EL (cell line): Measurements from ENCODE around the gene CSTF1.

ENCODE experiments used
- DNase-seq: peaks from one replicate; pipeline ENCODE4 v3.0.0-alpha.2; 2016

The CSTF1 gene

GRCh38 chr20:56392132-56392880 is at the start of gene CSTF1, which contains the start of gene AURKA:
TSS of gene CSTF1 (plus strand) at chr20:56392645. CDS start at chr20:56395553, 2,908 bp downstream.
TSS of gene AURKA (minus strand) at chr20:56392215. CDS start at chr20:56388197, 4,018 bp downstream.
- DNase-seq, result peak; percentile 100

DNA sequence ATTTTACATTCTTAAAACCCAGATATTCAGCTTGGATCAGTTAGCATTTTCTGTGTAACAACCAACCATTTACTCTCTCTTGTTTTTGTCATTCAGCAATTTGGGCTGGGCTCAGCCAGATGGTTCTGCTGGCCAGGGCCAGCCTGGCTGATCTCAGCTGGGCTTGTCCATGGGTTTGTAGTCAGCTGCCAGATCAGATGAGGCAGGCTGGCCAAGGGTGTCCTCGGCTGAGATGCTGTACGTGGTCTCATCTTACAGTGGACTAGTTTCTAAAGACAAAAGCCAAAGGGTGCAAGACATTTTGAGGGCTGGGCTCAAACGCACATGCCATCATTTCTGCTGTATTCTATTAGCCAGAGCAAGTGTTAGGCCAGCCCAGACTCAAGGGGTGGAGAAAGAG is 49.7 kb upstream of the CSTF1 start:
- no peak for DNase-seq

DNA sequence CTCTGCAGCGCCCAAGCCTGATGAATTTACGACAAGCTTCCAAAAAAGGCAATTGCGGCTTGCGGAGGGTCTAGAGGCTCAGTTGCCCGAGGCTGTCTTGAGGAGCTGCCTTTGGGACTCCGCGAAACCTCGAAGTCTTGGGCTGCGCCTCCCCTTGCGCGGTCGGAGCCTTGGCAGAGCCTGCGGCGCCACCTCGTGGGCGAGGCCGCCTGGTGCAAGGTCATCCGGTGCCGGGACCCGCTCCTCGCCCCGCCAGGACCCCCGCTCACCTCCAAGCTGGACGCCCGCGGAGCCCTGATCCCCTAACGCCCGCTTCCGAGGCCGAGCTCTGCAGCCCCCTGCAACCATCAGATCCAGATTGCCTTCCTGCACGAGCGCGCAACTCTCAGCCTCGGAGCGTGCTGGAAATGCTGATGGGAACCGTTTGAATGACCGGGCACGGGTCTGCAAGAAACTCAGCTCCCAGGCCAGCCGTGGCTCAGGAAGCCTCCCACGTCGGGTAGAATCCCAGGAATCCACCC is 48.5 kb upstream of the CSTF1 start:
- DNase-seq, result peak; percentile 55

GRCh38 chr20:56345911-56346310 is 46.5 kb upstream of the CSTF1 start:
- no peak for DNase-seq

GRCh38 chr20:56347628-56348304 is 44.7 kb upstream of the CSTF1 start:
- DNase-seq, result no peak

GRCh38 chr20:56348305-56348693 is 44.1 kb upstream of the CSTF1 start:
- DNase-seq, result no peak

GRCh38 chr20:56348746-56349145 is 43.7 kb upstream of the CSTF1 start:
- DNase-seq, result peak; percentile 37

- peak; percentile 90 for DNase-seq
Measured at GRCh38 chr20:56350842-56351241, 41.6 kb upstream of the CSTF1 start.

GRCh38 chr20:56352345-56353055 is 39.9 kb upstream of the CSTF1 start:
- DNase-seq, result peak; percentile 45

DNA sequence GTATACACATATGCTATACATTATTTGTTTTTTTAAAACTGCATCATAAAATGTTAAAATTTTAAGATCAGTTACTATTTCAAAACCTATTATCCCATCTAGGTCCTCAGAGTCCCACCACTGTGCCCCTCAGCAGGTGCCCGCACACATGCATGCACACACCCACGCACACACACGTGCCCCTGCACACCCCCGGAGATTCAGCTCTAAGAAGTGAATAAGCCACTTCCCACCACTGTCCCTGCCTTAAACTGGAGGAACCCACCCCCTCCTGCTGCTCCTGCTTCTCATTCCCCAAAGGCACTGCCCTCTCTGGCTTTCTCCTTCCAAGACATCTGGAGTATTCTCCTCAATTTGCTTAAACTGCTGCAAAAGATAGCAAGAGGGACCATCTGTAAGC is 39.1 kb upstream of the CSTF1 start:
- no peak for DNase-seq

DNA sequence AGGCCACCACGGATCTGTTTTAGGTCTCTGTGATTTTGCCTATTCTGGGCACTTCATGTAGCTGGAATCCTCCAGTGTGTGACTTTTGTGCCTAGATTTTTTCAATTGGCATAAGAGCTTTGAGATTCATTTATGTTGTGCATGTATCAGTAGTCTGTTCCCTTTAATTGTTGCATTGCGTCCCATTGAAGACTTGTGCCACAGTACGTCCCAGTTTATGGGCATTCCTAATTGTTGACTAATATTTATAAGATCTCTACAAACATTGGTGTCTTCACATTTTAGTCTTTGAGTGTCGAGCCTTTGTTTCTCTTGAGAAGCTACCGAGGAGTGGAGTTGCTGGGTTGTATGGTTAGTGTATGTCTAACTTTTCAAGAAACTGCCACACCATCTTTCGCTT is 34.4 kb upstream of the CSTF1 start:
- peak; percentile 54 for DNase-seq

GRCh38 chr20:56358600-56359211 is 33.7 kb upstream of the CSTF1 start, which contains the start of gene FAM210B:
TSS of gene FAM210B (plus strand) at chr20:56358974. CDS start at chr20:56359006, 32 bp downstream.
- peak; percentile 92 for DNase-seq

DNA sequence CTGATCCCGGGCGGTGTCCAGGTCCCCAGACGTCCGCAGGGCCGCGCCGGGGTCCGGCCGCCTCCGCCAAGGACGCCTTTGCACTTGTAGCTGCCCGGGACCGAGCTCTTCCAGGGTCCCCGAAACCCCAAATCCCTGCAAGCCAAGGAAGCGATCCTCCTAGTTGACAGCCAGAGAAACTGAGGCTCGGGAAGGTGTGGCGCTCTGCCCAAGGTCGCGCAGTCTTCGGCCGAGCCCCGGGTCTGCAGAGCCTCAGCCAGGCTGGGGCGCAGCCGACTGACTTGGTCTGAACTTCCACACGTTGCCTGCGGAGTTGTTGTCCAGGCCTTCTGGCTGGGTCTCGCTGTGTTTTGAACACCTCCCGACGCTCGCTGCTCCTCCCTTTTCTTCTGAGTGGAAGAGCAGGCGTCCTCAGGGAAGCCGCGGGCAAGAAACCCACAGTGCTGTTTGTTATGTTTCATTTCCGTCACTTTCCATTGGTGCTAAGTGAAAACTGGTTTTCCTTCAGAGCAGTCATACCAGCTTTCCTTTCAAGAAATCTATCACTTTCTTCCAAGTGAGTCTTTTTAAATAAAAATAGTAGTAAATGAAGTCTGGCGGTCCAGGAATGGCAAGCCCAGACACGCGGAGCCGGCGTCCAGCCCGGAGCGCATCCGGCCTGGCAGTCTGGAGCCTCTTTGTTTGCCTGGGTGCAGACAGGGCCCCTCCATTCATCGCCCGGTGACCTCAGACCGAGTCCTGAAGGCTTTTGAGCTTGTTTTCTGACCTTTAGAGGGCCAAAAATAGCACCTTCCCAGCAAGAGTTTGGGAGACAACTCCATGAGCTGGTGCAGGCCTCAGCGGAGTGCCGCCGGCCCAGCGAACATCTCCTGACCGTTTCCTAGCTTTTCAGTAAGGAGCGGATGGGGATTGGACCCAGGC is 33.0 kb upstream of the CSTF1 start:
- peak; percentile 77 for DNase-seq

DNA sequence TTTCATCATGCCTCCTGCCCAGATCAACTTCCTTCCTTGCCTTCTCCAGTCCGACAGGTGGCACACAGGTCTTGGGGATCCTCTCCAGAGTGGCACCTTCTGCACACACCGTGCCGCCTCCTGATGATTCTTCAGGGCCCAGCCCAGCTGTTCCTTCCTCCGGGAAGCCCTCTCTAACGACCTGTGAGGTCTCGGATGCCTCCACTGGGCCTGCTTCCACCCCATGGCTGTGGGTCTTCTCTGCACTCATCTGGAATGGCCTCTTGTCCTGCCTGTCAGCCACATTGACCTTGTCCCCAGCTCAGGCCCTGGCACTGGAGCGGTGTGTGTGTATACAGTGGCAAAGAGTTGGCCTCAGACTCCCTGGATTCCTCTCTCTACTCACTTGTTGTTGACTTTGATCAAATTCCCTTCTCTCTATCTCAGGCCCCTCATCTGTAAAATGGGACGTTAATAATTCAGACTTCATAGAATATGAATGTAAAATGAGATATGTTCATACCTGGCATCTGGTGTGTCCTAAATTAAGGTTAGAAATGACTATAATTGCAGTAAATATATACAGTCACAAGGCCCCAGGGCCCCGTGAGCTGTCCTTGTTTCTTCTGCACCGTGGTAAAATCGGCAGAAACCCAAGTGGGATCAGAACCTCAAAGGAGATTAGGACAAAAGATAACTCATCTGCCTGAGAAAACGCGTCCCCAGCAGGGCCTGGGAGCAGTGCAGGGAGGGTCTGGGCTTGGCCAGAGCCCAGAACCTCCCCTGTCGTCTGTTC is 32.1 kb upstream of the CSTF1 start:
- no peak for DNase-seq

DNA sequence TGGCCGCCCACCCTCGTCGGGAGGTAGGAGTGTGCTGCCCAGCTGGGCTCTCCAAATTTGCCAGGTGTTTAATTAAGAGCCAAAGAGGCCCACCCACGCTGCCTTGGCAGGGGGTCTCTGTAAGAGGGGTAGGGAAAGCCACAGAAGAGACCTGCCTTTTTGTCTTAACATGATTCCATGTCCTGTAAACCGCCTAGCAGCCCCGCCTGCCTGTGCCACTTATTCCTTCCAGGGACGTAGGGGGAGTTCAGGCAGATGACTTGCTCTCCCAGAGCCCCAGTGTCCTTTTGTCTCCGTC is 31.6 kb upstream of the CSTF1 start:
- DNase-seq, result no peak

DNA sequence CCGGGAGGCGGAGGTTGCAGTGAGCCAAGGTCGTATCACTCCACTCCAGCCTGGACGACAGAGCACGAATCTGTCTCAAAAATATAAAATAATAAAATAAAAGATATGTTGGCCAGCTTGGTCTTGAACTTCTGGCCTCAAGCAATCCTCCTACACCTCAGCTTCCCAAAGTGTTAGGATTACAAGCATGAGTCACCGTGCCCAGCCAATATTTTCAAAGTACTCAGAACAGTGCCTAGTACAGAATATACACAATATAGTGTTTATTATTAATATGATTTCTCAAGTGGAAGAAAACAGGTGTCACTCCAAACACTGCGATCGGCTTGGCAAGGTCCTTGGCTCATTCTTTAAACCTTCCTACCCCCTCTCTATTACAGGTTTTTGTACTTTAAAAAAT is 30.5 kb upstream of the CSTF1 start:
- no peak for DNase-seq

DNA sequence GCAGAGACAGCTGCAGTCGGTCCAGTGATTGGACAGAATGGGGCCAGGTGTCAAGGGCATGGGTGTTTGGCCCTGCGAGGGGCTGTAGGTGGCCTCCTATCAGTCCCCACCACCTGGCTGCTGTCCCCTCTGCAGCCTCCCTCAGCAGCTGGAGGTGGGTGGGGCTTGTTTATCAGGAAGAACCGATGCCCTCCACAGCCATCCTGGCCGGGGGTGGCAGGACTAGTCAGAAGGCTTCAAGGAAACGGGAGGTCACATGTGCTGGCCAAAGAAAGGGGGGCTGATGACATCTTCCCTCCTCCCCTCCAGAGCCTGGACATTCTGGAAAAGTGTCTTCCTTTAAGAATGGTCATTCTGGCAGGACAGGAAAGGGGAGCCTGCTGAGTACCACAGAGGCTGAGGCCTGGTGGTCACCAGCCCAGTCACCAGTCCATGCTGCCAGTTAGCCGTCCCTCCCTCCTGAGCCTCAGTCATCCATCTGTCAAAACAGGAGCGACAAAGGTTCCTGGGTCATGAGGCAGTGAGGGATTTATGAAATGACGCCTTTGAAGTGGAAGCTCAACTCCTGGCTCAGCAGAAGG is 29.5 kb upstream of the CSTF1 start:
- peak; percentile 35 for DNase-seq

GRCh38 chr20:56363491-56363890 is 29.0 kb upstream of the CSTF1 start:
- DNase-seq, result no peak

- DNase-seq, result no peak
Measured at GRCh38 chr20:56368351-56369134, 23.9 kb upstream of the CSTF1 start.

DNA sequence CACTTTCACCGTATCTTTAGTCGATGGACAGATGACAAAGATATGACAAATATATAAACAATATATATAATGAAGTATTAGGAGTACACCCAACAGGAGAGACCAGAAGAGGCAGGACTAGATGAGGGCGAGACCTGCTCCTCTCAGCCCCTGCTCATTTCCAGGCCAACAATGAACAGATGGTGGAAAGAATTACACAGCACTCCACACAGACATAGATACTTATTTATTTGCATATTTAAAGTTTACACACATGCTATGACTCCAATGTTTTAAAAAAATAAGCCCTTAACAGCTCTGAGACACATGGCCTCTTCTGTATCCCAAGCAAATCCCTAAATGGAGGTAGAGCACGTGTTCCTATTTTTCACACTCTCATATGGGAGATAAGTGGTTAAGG is 23.3 kb upstream of the CSTF1 start:
- no peak for DNase-seq
